GM23248 (cell line): ENCODE measurements around the gene EFHD1. TPM values are rescaled to one million over a fixed set of nuclear protein-coding genes. Genes with fewer than 3 reads are reported as not detected.

Experiments used
- DNase-seq: peaks from one replicate; pipeline ENCODE4 v3.0.0-alpha.2; 2015
- H2AFZ ChIP-seq: fragments of 200-600 bp; sonication (generic); 2 replicates; pipeline ENCODE4 v1.6.1; 2016; ENCODE audit warnings: antibody characterized with exemption
- H3F3A ChIP-seq: fragments of 200-600 bp; sonication (generic); 2 replicates; pipeline ENCODE4 v1.6.1; 2016; ENCODE audit warnings: mild to moderate bottlenecking, antibody characterized with exemption, mixed run types; ENCODE audit not compliant: insufficient read depth
- H3K27ac ChIP-seq: fragments of 200-600 bp; sonication (generic); 2 replicates; pipeline ENCODE4 v1.5.1; 2016; ENCODE audit warnings: mild to moderate bottlenecking
- H3K27me3 ChIP-seq: fragments of 200-600 bp; sonication (generic); replicated peaks from 2 replicates; pipeline ENCODE4 v1.6.1; 2016; ENCODE audit warnings: mild to moderate bottlenecking; ENCODE audit not compliant: insufficient read depth
- H3K36me3 ChIP-seq: fragments of 200-600 bp; sonication (generic); 2 replicates; pipeline ENCODE4 v1.6.1; 2016; ENCODE audit warnings: low read depth, mild to moderate bottlenecking
- H3K4me1 ChIP-seq: fragments of 200-600 bp; sonication (generic); 2 replicates; pipeline ENCODE4 v1.6.1; 2016; ENCODE audit warnings: mild to moderate bottlenecking; ENCODE audit not compliant: insufficient read depth
- H3K4me2 ChIP-seq: fragments of 200-600 bp; sonication (generic); one replicate; pipeline ENCODE4 v1.6.1; 2016; ENCODE audit warnings: mild to moderate bottlenecking; ENCODE audit not compliant: unreplicated experiment
- H3K4me3 ChIP-seq: fragments of 200-600 bp; sonication (generic); 2 replicates; pipeline ENCODE4 v1.5.1; 2016; ENCODE audit warnings: mild to moderate bottlenecking
- H3K79me2 ChIP-seq: fragments of 200-600 bp; sonication (generic); 2 replicates; pipeline ENCODE4 v1.6.1; 2016; ENCODE audit warnings: mild to moderate bottlenecking; ENCODE audit not compliant: insufficient read depth
- H3K9ac ChIP-seq: fragments of 200-600 bp; sonication (generic); 2 replicates; pipeline ENCODE4 v1.6.1; 2016; ENCODE audit warnings: mild to moderate bottlenecking
- H3K9me2 ChIP-seq: fragments of 200-600 bp; sonication (generic); 2 replicates; pipeline ENCODE4 v1.6.1; 2016; ENCODE audit warnings: mixed run types, mild to moderate bottlenecking, moderate library complexity; ENCODE audit not compliant: insufficient read depth
- H3K9me3 ChIP-seq: fragments of 200-600 bp; sonication (generic); one replicate; pipeline ENCODE4 v1.6.1; 2017; ENCODE audit warnings: low read depth
- H4K20me1 ChIP-seq: fragments of 200-600 bp; sonication (generic); 2 replicates; pipeline ENCODE4 v1.6.0; 2016; ENCODE audit not compliant: insufficient read depth
- EZH2 ChIP-seq: fragments of 200-600 bp; sonication (generic); IDR thresholded peaks from 2 replicates; pipeline ENCODE4 v1.6.1; 2018; ENCODE audit warnings: antibody characterized with exemption, mild to moderate bottlenecking; ENCODE audit not compliant: insufficient read depth, poor library complexity, severe bottlenecking
- EZH2phosphoT487 ChIP-seq: fragments of 200-600 bp; sonication (generic); IDR thresholded peaks from 2 replicates; pipeline ENCODE4 v1.6.1; 2018; ENCODE audit warnings: antibody characterized with exemption, moderate library complexity, mild to moderate bottlenecking, low read depth; ENCODE audit not compliant: insufficient read depth
- WGBS, 2 experiments: methylation state at CpG; one replicate each; pipeline ENCODE4 v1.1.6; 2015 to 2017; ENCODE audit warnings: low lambda C conversion rate in 2 of 2, low coverage in 1 of 2; ENCODE audit errors: missing lambda C conversion rate in 2 of 2; 5-methylcytosine and 5-hydroxymethylcytosine counted together
- in situ Hi-C: fragments of 300-500 bp; cut with MboI; formaldehyde crosslinking; loops from 2 replicates; pipeline ENCODE4 v1.15.0; 2020
- polyA plus RNA-seq: library from polyadenylated mRNA; unstranded; fragments of >200 nt; fragmentation: Nextera tagmentation; extraction: Ambion mirVana; gene quantifications from 2 replicates; pipeline ENCODE4 v1.2.1, GENCODE V29; 2016
- total RNA-seq: library from RNA; depleted of rRNA; stranded (reverse); fragments of >200 nt; shearing (Covaris generic); gene quantifications from 2 replicates; pipeline ENCODE4 v1.2.3, GENCODE V29; 2014

The EFHD1 gene
- total and polyA plus RNA-seq, 2 experiments from 2014 or later, result not detected

- in situ Hi-C loops, result no loop called here
- H3K27ac ChIP-seq, result no peak overlapping the region
- no peaks in the 10 kb centered on the region for H3K4me1 ChIP-seq
- no peaks in the 10 kb centered on the region for H3K9me2 ChIP-seq
- no peaks in the 10 kb centered on the region for H3K36me3 ChIP-seq
- WGBS, 2 experiments, result 78 to 84% methylated on average over 11 of the region's 11 CpGs
- TF ChIP-seq EZH2phosphoT487 (no peak), EZH2 (no peak)
- no peak for DNase-seq
- H3K4me3 ChIP-seq, result no peak overlapping the region
- H4K20me1 ChIP-seq, result no peaks in the 10 kb centered on the region
- H3K9me3 ChIP-seq, result no peaks in the 10 kb centered on the region
- H3K4me2 ChIP-seq, result no peak overlapping the region
- H2AFZ ChIP-seq, result no peak overlapping the region
- H3K79me2 ChIP-seq, result no peaks in the 10 kb centered on the region
- H3K27me3 ChIP-seq, result 0 out of 2 replicates have a peak, but pooled peaks cover 3% of the 10 kb centered on the region
- H3F3A ChIP-seq, result no peaks in the 10 kb centered on the region
- no peak overlapping the region for H3K9ac ChIP-seq
These were observed 15.6 kb downstream of the EFHD1 start for GRCh38 chr2:232649033-232649432.

- in situ Hi-C loops, result no loop called here
- Histone ChIP-seq H3K27me3 (0 out of 2 replicates have a peak, but pooled peaks cover 3% of the 10 kb centered on the region), H2AFZ (no peak overlapping the region), H3K9me2 (no peaks in the 10 kb centered on the region), H4K20me1 (no peaks in the 10 kb centered on the region), H3K9me3 (no peaks in the 10 kb centered on the region), H3K9ac (no peak overlapping the region), H3K4me1 (no peaks in the 10 kb centered on the region), H3K4me3 (no peak overlapping the region), H3K79me2 (no peaks in the 10 kb centered on the region), H3K27ac (no peak overlapping the region), H3K4me2 (no peak overlapping the region), H3F3A (no peaks in the 10 kb centered on the region), H3K36me3 (no peaks in the 10 kb centered on the region)
- WGBS, 2 experiments, result 43 to 52% methylated on average over 4 of the region's 4 CpGs
- peak; percentile 15 for DNase-seq
- TF ChIP-seq EZH2phosphoT487 (no peak), EZH2 (no peak)
These were observed 19.1 kb downstream of the EFHD1 start for GRCh38 chr2:232652505-232652851.

- Histone ChIP-seq H3K4me2 (no peak overlapping the region), H3K9ac (no peak overlapping the region), H3K27ac (no peak overlapping the region), H3K27me3 (0 out of 2 replicates have a peak, but pooled peaks cover 3% of the 10 kb centered on the region), H2AFZ (no peak overlapping the region), H3K4me3 (no peak overlapping the region), H3K79me2 (no peaks in the 10 kb centered on the region), H3F3A (no peaks in the 10 kb centered on the region), H3K36me3 (no peaks in the 10 kb centered on the region), H3K9me2 (no peaks in the 10 kb centered on the region), H4K20me1 (no peaks in the 10 kb centered on the region), H3K9me3 (no peaks in the 10 kb centered on the region), H3K4me1 (no peaks in the 10 kb centered on the region)
- in situ Hi-C loops, result no loop called here
- no peak for TF ChIP-seq EZH2phosphoT487
- TF ChIP-seq EZH2, result no peak
- DNase-seq, result no peak
- WGBS, 2 experiments, result 75 to 87% methylated on average over 7 of the region's 7 CpGs
These were observed 20.0 kb downstream of the EFHD1 start for GRCh38 chr2:232653441-232653840.

DNA sequence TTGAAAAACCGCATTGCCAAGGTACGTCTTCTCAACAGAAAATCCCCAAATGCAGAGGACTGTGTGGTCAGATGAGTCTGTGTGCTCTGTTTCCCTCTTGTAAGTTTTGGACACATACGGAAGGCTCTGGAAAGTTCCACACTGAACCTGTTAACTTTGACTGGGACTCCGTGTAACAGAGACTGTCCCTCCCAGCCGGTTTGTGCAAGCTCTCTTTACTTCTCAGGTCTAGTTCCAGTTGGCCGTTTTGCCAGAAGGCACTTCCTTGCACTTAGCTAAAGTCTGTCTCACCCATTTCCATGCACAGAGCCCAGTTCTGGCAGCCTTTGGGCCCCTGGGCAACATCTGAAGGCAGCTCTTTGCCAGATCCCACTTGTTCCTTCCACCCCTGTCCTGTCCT lies 22.0 kb downstream of the EFHD1 start:
- no peak overlapping the region for H3K9ac ChIP-seq
- no peak overlapping the region for H3K27ac ChIP-seq
- H3F3A ChIP-seq, result no peaks in the 10 kb centered on the region
- DNase-seq, result no peak
- WGBS, 2 experiments, result 44 to 47% methylated on average over 6 of the region's 6 CpGs
- H3K36me3 ChIP-seq, result no peaks in the 10 kb centered on the region
- no peaks in the 10 kb centered on the region for H3K9me3 ChIP-seq
- in situ Hi-C loops, result no loop called here
- H3K27me3 ChIP-seq, result 0 out of 2 replicates have a peak, but pooled peaks cover 3% of the 10 kb centered on the region
- H3K4me1 ChIP-seq, result no peaks in the 10 kb centered on the region
- TF ChIP-seq EZH2phosphoT487 (no peak), EZH2 (no peak)
- H4K20me1 ChIP-seq, result no peaks in the 10 kb centered on the region
- no peak overlapping the region for H3K4me3 ChIP-seq
- H3K79me2 ChIP-seq, result no peaks in the 10 kb centered on the region
- H2AFZ ChIP-seq, result no peak overlapping the region
- H3K4me2 ChIP-seq, result no peak overlapping the region
- H3K9me2 ChIP-seq, result no peaks in the 10 kb centered on the region
